NCI-H1092 treated with DMSO at 0.1 percent for 48 hours (cell line): ENCODE results near the gene ADAMTS17.

Experiments used
- DNase-seq: peaks from one replicate; lab custom pipeline; 2025; lab: John Stamatoyannopoulos, UW

ADAMTS17 gene

GRCh38 chr15:100252359-100252758 lies 89.4 kb downstream of the ADAMTS17 start:
- DNase-seq, result no peak

GRCh38 chr15:100250176-100250800 lies 91.5 kb downstream of the ADAMTS17 start:
- DNase-seq, result no peak

GRCh38 chr15:100249096-100249815 lies 92.5 kb downstream of the ADAMTS17 start:
- no peak for DNase-seq

GRCh38 chr15:100248236-100248635 lies 93.5 kb downstream of the ADAMTS17 start:
- DNase-seq, result no peak

GRCh38 chr15:100247228-100248225 lies 94.2 kb downstream of the ADAMTS17 start:
- no peak for DNase-seq

- no peak for DNase-seq
These were observed 95.9 kb downstream of the ADAMTS17 start for GRCh38 chr15:100245855-100246254.

- DNase-seq, result no peak
These were observed 96.3 kb downstream of the ADAMTS17 start for GRCh38 chr15:100245487-100245820.

- DNase-seq, result no peak
These were observed 96.8 kb downstream of the ADAMTS17 start for GRCh38 chr15:100244796-100245486.

GRCh38 chr15:100242989-100243388 lies 98.8 kb downstream of the ADAMTS17 start:
- DNase-seq, result no peak

- no peak for DNase-seq
These were observed 99.9 kb downstream of the ADAMTS17 start for GRCh38 chr15:100241572-100242482.

- no peak for DNase-seq
These were observed 104.6 kb downstream of the ADAMTS17 start for GRCh38 chr15:100236981-100237720.

- DNase-seq, result no peak
These were observed 106.7 kb downstream of the ADAMTS17 start for GRCh38 chr15:100235030-100235617.

- peak; percentile 3 for DNase-seq
These were observed 107.4 kb downstream of the ADAMTS17 start for GRCh38 chr15:100234158-100235029.

- peak; percentile 16 for DNase-seq
These were observed 111.0 kb downstream of the ADAMTS17 start for GRCh38 chr15:100230784-100231183.

GRCh38 chr15:100229181-100230163 lies 112.3 kb downstream of the ADAMTS17 start:
- no peak for DNase-seq

- DNase-seq, result no peak
These were observed 114.0 kb downstream of the ADAMTS17 start for GRCh38 chr15:100227781-100228180.

GRCh38 chr15:100226107-100226506 lies 115.7 kb downstream of the ADAMTS17 start:
- DNase-seq, result no peak
